HEK293T (cell line): ENCODE data around the gene LRIG2.

Experiments used
- CTCF ChIA-PET: fragments of 350-600 bp; formaldehyde crosslinking; extraction: SDS; loops from one replicate; lab custom pipeline; 2021; ENCODE audit warnings: antibody characterized with exemption, inconsistent platforms; lab: Yijun Ruan, JAX
- POLR2A ChIA-PET: fragments of 350-600 bp; formaldehyde crosslinking; extraction: SDS; loops from one replicate; lab custom pipeline; 2020; ENCODE audit warnings: antibody characterized with exemption, inconsistent platforms; lab: Yijun Ruan, JAX
- DNase-seq: peaks from one replicate; pipeline ENCODE4 v3.0.0; 2012; ENCODE audit warnings: mixed read lengths; ENCODE audit errors: extremely low spot score
- ARNT ChIP-seq: fragments of 450-650 bp; IDR thresholded peaks from 2 replicates; pipeline ENCODE4 v1.6.1; 2017; ENCODE audit warnings: mild to moderate bottlenecking
- BHLHE40 ChIP-seq: fragments of 450-650 bp; IDR thresholded peaks from 2 replicates; pipeline ENCODE4 v1.6.1; 2016; ENCODE audit warnings: mild to moderate bottlenecking, moderate library complexity, borderline replicate concordance
- CTBP1 ChIP-seq: fragments of 450-650 bp; IDR thresholded peaks from 2 replicates; pipeline ENCODE4 v1.6.1; 2016; ENCODE audit warnings: borderline replicate concordance
- ELF4 ChIP-seq: fragments of 450-650 bp; IDR thresholded peaks from 2 replicates; pipeline ENCODE4 v1.6.1; 2017; ENCODE audit warnings: antibody characterized with exemption
- FOXA1 ChIP-seq: fragments of 450-650 bp; IDR thresholded peaks from 2 replicates; pipeline ENCODE4 v1.6.1; 2016; ENCODE audit warnings: mild to moderate bottlenecking
- FOXK2 ChIP-seq: fragments of 450-650 bp; IDR thresholded peaks from 2 replicates; pipeline ENCODE4 v1.6.1; 2016; ENCODE audit warnings: mild to moderate bottlenecking
- FOXM1 ChIP-seq: fragments of 450-650 bp; IDR thresholded peaks from 2 replicates; pipeline ENCODE4 v1.6.1; 2017; ENCODE audit warnings: mild to moderate bottlenecking, borderline replicate concordance
- HDGF ChIP-seq: fragments of 450-650 bp; IDR thresholded peaks from 2 replicates; pipeline ENCODE4 v1.6.1; 2017; ENCODE audit warnings: antibody characterized with exemption, borderline replicate concordance
- L3MBTL2 ChIP-seq: fragments of 450-650 bp; conservative IDR thresholded peaks from 2 replicates; pipeline ENCODE4 v1.6.1; 2016; ENCODE audit warnings: mild to moderate bottlenecking
- LEF1 ChIP-seq: fragments of 450-650 bp; IDR thresholded peaks from 2 replicates; pipeline ENCODE4 v1.6.1; 2017; ENCODE audit warnings: mild to moderate bottlenecking, borderline replicate concordance
- NFRKB ChIP-seq: fragments of 450-650 bp; IDR thresholded peaks from 2 replicates; pipeline ENCODE4 v1.6.1; 2016; ENCODE audit warnings: mild to moderate bottlenecking, moderate library complexity
- SP1 ChIP-seq: fragments of 450-650 bp; IDR thresholded peaks from 2 replicates; pipeline ENCODE4 v1.6.1; 2017
- SUZ12 ChIP-seq: fragments of 450-650 bp; IDR thresholded peaks from 2 replicates; pipeline ENCODE4 v1.6.1; 2016; ENCODE audit warnings: mild to moderate bottlenecking
- TARDBP ChIP-seq: fragments of 450-650 bp; IDR thresholded peaks from 2 replicates; pipeline ENCODE4 v1.6.1; 2016
- ZNF384 ChIP-seq: fragments of 450-650 bp; IDR thresholded peaks from 2 replicates; pipeline ENCODE4 v1.6.1; 2016
- TF ChIP-seq, protein P1 (sequence below): fragments of 450-650 bp; IDR thresholded peaks from 2 replicates; pipeline ENCODE4 v1.6.1; 2016

LRIG2 gene

DNA sequence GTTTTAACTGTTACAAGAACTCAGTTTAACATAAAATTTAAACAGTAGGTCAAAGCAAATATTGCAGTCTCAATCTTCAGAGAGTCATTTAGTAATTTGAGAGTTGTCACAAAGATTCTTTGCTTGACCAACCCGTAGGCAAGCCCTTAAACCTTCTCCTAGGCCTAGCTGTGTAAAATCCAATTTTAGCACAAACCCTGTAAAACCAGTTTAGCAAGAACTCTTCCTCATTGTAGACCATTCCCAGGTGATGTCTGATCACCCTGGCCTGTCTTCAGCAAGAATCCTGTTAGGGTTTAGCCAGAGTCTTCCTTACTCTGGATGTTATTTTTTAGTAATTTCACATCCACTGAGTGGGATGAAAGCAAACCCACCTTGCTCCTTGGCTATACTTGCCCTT is 30.1 kb downstream of the LRIG2 start:
- ChIA-PET POLR2A (no interaction called here), CTCF (no interaction called here)
- no peak for DNase-seq
- TF ChIP-seq FOXM1, result no peak
- TF ChIP-seq, protein P1, sequence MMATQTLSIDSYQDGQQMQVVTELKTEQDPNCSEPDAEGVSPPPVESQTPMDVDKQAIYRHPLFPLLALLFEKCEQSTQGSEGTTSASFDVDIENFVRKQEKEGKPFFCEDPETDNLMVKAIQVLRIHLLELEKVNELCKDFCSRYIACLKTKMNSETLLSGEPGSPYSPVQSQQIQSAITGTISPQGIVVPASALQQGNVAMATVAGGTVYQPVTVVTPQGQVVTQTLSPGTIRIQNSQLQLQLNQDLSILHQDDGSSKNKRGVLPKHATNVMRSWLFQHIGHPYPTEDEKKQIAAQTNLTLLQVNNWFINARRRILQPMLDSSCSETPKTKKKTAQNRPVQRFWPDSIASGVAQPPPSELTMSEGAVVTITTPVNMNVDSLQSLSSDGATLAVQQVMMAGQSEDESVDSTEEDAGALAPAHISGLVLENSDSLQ, result no peak
- TF ChIP-seq ZNF384, result no peak
- TF ChIP-seq SP1, result no peak
- TF ChIP-seq NFRKB, result no peak
- no peak for TF ChIP-seq BHLHE40
- TF ChIP-seq ELF4, result no peak
- no peak for TF ChIP-seq SUZ12
- TF ChIP-seq CTBP1, result no peak
- no peak for TF ChIP-seq FOXK2
- TF ChIP-seq LEF1, result no peak
- TF ChIP-seq HDGF, result no peak
- no peak for TF ChIP-seq TARDBP
- no peak for TF ChIP-seq FOXA1
- no peak for TF ChIP-seq L3MBTL2
- no peak for TF ChIP-seq ARNT

DNA sequence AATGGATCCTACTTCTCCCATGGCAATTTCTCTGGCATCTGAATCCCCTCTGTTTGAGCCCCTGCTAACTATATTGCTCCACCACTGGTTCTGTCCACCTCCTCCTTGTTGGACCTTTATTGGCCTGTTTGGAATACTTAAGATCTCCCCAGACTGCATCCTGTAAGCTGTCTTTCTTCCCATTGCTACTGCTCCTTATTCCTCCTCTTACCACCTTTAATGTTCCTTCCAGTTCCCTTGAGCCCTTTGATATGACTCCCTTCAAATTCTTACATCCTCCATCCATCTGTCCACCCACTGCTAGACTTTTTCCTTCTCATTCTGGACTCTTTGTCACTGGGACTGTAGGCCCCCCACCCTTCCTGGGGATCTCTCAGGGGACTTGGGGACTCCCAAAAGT is 31.0 kb downstream of the LRIG2 start:
- DNase-seq, result no peak
- TF ChIP-seq, protein P1, result no peak
- TF ChIP-seq CTBP1 (no peak), SP1 (no peak), FOXK2 (no peak), SUZ12 (no peak), TARDBP (no peak), ZNF384 (no peak), ARNT (no peak), BHLHE40 (no peak), FOXA1 (no peak), FOXM1 (no peak), NFRKB (no peak), LEF1 (no peak), ELF4 (no peak), L3MBTL2 (no peak), HDGF (no peak)
- POLR2A ChIA-PET, result no interaction called here
- CTCF ChIA-PET, result no interaction called here

- ChIA-PET POLR2A (no interaction called here), CTCF (no interaction called here)
- no peak for DNase-seq
- TF ChIP-seq LEF1 (no peak), CTBP1 (no peak), ELF4 (no peak), HDGF (no peak), SP1 (no peak), ZNF384 (no peak)
Observed at GRCh38 chr1:113106910-113107309, 33.9 kb downstream of the LRIG2 start.

DNA sequence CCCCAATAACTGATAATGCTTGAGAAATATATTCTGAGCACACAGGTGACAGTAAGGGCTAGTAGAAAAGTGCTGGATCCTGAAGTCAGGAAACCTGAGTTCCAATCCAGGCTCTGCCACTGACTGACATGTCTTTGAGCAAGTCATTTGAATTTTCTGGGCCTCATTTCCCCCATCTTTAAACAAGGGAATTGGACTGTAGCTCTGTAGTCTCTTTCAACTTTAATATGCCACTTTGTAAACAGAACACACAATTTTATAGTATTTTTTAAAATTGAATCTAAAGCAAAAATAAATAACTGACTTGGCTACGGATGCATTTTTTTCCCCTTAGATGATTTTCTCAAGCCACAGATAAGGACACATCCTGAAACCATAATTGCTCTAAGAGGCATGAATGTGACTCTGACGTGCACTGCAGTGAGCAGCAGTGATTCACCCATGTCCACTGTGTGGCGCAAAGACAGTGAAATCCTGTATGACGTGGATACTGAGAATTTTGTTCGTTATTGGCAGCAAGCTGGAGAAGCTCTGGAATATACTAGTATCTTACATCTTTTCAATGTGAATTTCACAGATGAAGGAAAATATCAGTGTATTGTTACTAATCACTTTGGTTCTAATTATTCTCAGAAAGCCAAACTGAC is 37.0 kb downstream of the LRIG2 start:
- TF ChIP-seq NFRKB (no peak), TARDBP (no peak), HDGF (no peak), ARNT (no peak), FOXA1 (no peak), CTBP1 (no peak), SUZ12 (no peak), LEF1 (no peak), ELF4 (no peak), BHLHE40 (no peak), FOXK2 (no peak), ZNF384 (no peak), L3MBTL2 (no peak), SP1 (no peak)
- TF ChIP-seq, protein P1, result no peak
- ChIA-PET CTCF (interaction anchor here (0.9 kb wide), 1 partner anchor 38 kb away, joined by 3 read pairs; no protein-coding TSS in a partner anchor), POLR2A (no interaction called here)
- DNase-seq, result no peak

- ChIA-PET POLR2A (no interaction called here), CTCF (no interaction called here)
- no peak for DNase-seq
- TF ChIP-seq TARDBP (no peak), HDGF (no peak), BHLHE40 (no peak), NFRKB (no peak), ARNT (no peak), FOXK2 (no peak), ZNF384 (no peak), LEF1 (no peak), L3MBTL2 (no peak)
Observed at GRCh38 chr1:113118266-113118665, 45.3 kb downstream of the LRIG2 start.

GRCh38 chr1:113123737-113124136 is 50.7 kb downstream of the LRIG2 start:
- DNase-seq, result no peak
- ChIA-PET CTCF (no interaction called here), POLR2A (no interaction called here)
- TF ChIP-seq FOXA1, result no peak
- TF ChIP-seq BHLHE40, result no peak
- TF ChIP-seq, protein P1, result no peak
- TF ChIP-seq FOXK2, result no peak
- TF ChIP-seq LEF1, result no peak
- no peak for TF ChIP-seq HDGF
- TF ChIP-seq TARDBP, result no peak
- no peak for TF ChIP-seq CTBP1
- no peak for TF ChIP-seq ELF4
- no peak for TF ChIP-seq ZNF384
- TF ChIP-seq FOXM1, result no peak
- no peak for TF ChIP-seq L3MBTL2
- no peak for TF ChIP-seq ARNT
- no peak for TF ChIP-seq SUZ12
- no peak for TF ChIP-seq NFRKB
- no peak for TF ChIP-seq SP1
